ENCODE measurements around the gene ETV3L. TPM values are rescaled to one million over a fixed set of nuclear protein-coding genes. Genes with fewer than 3 reads are reported as not detected.
A peak's percentile ranks its signal among the peaks of the same experiment; 100 is the strongest.

ETV3L gene
- total and polyA plus RNA-seq, 2 experiments from 2014 or later: not detected

DNA sequence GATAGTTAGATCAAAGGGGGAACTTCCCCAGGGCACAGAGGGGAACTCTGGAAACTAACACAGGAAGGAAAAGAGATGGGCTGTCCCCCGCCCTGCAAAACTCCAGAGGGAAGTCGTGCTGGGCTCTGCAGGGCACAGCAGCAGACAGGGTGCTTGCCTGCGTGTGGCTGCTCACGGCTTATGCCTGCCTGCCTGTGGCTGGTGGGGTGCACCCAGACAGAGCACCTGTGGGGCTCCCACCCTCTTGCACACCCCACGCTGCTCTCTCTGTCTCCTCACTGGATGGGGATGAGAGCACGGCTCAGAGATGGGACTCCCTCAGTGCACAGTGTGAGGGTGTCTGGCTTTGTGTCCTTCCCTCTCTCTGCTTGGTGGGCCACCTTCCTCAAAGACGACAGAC is 13.5 kb upstream of the ETV3L start:
- Mint-ChIP-seq H3K4me1 (peaks cover 77% of the 10 kb centered on the region), H3K9me3 (no peaks in the 10 kb centered on the region; the same call in 1 of the 3 replicates), H3K27ac (0 out of 2 replicates have a peak overlapping the region, but pooled peaks have one; percentile 58), H3K4me3 (peak overlapping the region; percentile 2; the same call in 1 of the 3 replicates), H3K36me3 (ENCODE audit: low read depth) (no peaks in the 10 kb centered on the region; the same call in 2 of the 3 replicates), H3K27me3 (ENCODE audit: insufficient read depth, low read depth, poor library complexity) (peaks cover 29% of the 10 kb centered on the region)
- TF ChIP-seq CREB1 (CRISPR knock-in tag; IDR thresholded peaks at IDR 0.05; ENCODE audit: low read depth) (no peak), ZNF331 (CRISPR knock-in tag; IDR thresholded peaks at IDR 0.05; ENCODE audit: low read depth) (no peak), NANOG (IDR thresholded peaks at IDR 0.05; ENCODE audit: borderline replicate concordance) (no peak), EZH2 (IDR thresholded peaks at IDR 0.05; ENCODE audit: low read depth, unreplicated experiment) (no peak), JUNB (IDR thresholded peaks at IDR 0.05; ENCODE audit: unreplicated experiment) (no peak), POLR2AphosphoS5 (IDR thresholded peaks at IDR 0.05; ENCODE audit: low read depth) (no peak), EZH2phosphoT487 (IDR thresholded peaks at IDR 0.05; ENCODE audit: unreplicated experiment) (no peak), STAT1 (IDR thresholded peaks at IDR 0.05; ENCODE audit: unreplicated experiment) (no peak), ZNF114 (CRISPR knock-in tag; IDR thresholded peaks at IDR 0.05) (no peak)
- TF ChIP-seq, protein P1, sequence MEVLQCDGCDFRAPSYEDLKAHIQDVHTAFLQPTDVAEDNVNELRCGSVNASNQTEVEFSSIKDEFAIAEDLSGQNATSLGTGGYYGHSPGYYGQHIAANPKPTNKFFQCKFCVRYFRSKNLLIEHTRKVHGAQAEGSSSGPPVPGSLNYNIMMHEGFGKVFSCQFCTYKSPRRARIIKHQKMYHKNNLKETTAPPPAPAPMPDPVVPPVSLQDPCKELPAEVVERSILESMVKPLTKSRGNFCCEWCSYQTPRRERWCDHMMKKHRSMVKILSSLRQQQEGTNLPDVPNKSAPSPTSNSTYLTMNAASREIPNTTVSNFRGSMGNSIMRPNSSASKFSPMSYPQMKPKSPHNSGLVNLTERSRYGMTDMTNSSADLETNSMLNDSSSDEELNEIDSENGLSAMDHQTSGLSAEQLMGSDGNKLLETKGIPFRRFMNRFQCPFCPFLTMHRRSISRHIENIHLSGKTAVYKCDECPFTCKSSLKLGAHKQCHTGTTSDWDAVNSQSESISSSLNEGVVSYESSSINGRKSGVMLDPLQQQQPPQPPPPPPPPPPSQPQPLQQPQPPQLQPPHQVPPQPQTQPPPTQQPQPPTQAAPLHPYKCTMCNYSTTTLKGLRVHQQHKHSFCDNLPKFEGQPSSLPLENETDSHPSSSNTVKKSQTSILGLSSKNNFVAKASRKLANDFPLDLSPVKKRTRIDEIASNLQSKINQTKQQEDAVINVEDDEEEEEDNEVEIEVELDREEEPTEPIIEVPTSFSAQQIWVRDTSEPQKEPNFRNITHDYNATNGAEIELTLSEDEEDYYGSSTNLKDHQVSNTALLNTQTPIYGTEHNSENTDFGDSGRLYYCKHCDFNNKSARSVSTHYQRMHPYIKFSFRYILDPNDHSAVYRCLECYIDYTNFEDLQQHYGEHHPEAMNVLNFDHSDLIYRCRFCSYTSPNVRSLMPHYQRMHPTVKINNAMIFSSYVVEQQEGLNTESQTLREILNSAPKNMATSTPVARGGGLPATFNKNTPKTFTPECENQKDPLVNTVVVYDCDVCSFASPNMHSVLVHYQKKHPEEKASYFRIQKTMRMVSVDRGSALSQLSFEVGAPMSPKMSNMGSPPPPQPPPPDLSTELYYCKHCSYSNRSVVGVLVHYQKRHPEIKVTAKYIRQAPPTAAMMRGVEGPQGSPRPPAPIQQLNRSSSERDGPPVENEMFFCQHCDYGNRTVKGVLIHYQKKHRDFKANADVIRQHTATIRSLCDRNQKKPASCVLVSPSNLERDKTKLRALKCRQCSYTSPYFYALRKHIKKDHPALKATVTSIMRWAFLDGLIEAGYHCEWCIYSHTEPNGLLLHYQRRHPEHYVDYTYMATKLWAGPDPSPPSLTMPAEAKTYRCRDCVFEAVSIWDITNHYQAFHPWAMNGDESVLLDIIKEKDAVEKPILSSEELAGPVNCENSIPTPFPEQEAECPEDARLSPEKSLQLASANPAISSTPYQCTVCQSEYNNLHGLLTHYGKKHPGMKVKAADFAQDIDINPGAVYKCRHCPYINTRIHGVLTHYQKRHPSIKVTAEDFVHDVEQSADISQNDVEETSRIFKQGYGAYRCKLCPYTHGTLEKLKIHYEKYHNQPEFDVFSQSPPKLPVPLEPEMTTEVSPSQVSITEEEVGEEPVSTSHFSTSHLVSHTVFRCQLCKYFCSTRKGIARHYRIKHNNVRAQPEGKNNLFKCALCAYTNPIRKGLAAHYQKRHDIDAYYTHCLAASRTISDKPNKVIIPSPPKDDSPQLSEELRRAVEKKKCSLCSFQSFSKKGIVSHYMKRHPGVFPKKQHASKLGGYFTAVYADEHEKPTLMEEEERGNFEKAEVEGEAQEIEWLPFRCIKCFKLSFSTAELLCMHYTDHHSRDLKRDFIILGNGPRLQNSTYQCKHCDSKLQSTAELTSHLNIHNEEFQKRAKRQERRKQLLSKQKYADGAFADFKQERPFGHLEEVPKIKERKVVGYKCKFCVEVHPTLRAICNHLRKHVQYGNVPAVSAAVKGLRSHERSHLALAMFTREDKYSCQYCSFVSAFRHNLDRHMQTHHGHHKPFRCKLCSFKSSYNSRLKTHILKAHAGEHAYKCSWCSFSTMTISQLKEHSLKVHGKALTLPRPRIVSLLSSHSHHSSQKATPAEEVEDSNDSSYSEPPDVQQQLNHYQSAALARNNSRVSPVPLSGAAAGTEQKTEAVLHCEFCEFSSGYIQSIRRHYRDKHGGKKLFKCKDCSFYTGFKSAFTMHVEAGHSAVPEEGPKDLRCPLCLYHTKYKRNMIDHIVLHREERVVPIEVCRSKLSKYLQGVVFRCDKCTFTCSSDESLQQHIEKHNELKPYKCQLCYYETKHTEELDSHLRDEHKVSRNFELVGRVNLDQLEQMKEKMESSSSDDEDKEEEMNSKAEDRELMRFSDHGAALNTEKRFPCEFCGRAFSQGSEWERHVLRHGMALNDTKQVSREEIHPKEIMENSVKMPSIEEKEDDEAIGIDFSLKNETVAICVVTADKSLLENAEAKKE (CRISPR knock-in tag; IDR thresholded peaks at IDR 0.05): no peak
- TF ChIP-seq, protein P2, sequence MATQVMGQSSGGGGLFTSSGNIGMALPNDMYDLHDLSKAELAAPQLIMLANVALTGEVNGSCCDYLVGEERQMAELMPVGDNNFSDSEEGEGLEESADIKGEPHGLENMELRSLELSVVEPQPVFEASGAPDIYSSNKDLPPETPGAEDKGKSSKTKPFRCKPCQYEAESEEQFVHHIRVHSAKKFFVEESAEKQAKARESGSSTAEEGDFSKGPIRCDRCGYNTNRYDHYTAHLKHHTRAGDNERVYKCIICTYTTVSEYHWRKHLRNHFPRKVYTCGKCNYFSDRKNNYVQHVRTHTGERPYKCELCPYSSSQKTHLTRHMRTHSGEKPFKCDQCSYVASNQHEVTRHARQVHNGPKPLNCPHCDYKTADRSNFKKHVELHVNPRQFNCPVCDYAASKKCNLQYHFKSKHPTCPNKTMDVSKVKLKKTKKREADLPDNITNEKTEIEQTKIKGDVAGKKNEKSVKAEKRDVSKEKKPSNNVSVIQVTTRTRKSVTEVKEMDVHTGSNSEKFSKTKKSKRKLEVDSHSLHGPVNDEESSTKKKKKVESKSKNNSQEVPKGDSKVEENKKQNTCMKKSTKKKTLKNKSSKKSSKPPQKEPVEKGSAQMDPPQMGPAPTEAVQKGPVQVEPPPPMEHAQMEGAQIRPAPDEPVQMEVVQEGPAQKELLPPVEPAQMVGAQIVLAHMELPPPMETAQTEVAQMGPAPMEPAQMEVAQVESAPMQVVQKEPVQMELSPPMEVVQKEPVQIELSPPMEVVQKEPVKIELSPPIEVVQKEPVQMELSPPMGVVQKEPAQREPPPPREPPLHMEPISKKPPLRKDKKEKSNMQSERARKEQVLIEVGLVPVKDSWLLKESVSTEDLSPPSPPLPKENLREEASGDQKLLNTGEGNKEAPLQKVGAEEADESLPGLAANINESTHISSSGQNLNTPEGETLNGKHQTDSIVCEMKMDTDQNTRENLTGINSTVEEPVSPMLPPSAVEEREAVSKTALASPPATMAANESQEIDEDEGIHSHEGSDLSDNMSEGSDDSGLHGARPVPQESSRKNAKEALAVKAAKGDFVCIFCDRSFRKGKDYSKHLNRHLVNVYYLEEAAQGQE (IDR thresholded peaks at IDR 0.05; ENCODE audit: unreplicated experiment): no peak
- TF ChIP-seq, protein P3, sequence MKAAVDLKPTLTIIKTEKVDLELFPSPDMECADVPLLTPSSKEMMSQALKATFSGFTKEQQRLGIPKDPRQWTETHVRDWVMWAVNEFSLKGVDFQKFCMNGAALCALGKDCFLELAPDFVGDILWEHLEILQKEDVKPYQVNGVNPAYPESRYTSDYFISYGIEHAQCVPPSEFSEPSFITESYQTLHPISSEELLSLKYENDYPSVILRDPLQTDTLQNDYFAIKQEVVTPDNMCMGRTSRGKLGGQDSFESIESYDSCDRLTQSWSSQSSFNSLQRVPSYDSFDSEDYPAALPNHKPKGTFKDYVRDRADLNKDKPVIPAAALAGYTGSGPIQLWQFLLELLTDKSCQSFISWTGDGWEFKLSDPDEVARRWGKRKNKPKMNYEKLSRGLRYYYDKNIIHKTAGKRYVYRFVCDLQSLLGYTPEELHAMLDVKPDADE (IDR thresholded peaks at IDR 0.05): no peak
- TF ChIP-seq, protein P4, sequence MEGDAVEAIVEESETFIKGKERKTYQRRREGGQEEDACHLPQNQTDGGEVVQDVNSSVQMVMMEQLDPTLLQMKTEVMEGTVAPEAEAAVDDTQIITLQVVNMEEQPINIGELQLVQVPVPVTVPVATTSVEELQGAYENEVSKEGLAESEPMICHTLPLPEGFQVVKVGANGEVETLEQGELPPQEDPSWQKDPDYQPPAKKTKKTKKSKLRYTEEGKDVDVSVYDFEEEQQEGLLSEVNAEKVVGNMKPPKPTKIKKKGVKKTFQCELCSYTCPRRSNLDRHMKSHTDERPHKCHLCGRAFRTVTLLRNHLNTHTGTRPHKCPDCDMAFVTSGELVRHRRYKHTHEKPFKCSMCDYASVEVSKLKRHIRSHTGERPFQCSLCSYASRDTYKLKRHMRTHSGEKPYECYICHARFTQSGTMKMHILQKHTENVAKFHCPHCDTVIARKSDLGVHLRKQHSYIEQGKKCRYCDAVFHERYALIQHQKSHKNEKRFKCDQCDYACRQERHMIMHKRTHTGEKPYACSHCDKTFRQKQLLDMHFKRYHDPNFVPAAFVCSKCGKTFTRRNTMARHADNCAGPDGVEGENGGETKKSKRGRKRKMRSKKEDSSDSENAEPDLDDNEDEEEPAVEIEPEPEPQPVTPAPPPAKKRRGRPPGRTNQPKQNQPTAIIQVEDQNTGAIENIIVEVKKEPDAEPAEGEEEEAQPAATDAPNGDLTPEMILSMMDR (conservative IDR thresholded peaks at IDR 0.05; ENCODE audit: low read depth in 2 of 2): no peak
- H3K79me2 ChIP-seq (replicated peaks; ENCODE audit: insufficient read depth): no peaks in the 10 kb centered on the region
- H3K9me2 ChIP-seq (ENCODE audit: insufficient read depth): no peaks in the 10 kb centered on the region
- peaks cover 9% of the 10 kb centered on the region; the same call in 1 of the 2 replicates for H3F3A ChIP-seq (replicated peaks; ENCODE audit: low read depth)
- peaks cover 58% of the 10 kb centered on the region for H3K4me1 ChIP-seq (ENCODE audit: insufficient read depth)
- DNase-seq (ENCODE audit: low spot score) (no peak), ATAC-seq (no peak)
- H4K20me1 ChIP-seq (replicated peaks; ENCODE audit: insufficient read depth): no peaks in the 10 kb centered on the region
- no peaks in the 10 kb centered on the region for H3K36me3 ChIP-seq (ENCODE audit: insufficient read depth)
- no peak overlapping the region for H3K4me3 ChIP-seq
- peaks cover 6% of the 10 kb centered on the region for H3K27me3 ChIP-seq (ENCODE audit: insufficient read depth)
- peak overlapping the region; percentile 85; the same call in 1 of the 2 replicates for H2AFZ ChIP-seq
- H3K4me2 ChIP-seq: peak overlapping the region; percentile 41; the same call in 1 of the 2 replicates
- H3K27ac ChIP-seq (ENCODE audit: low read depth): 0 out of 2 replicates have a peak overlapping the region, but pooled peaks have one; percentile 36
